Liver (tissue), 3 donors: Measurements from ENCODE around the gene TMEM8B.

Source experiments
- FOXA1 ChIP-seq: IDR thresholded peaks from 2 replicates; pipeline ENCODE4 v1.6.1; 2016; ENCODE audit warnings: antibody characterized with exemption
- GABPA ChIP-seq, 2 donors: IDR thresholded peaks in 1 of 2; conservative IDR thresholded peaks in 1 of 2; 2 replicates each; pipeline ENCODE4 v1.6.1; 2016; ENCODE audit warnings: antibody characterized with exemption in 2 of 2, mild to moderate bottlenecking in 1 of 2, moderate library complexity in 1 of 2
- HNF4A ChIP-seq, 2 donors: conservative IDR thresholded peaks; 2 replicates each; pipeline ENCODE4 v1.6.1; 2016; ENCODE audit warnings: antibody characterized with exemption in 2 of 2, mild to moderate bottlenecking in 2 of 2
- MAX ChIP-seq: IDR thresholded peaks from 2 replicates; pipeline ENCODE4 v1.6.1; 2016; ENCODE audit warnings: antibody characterized with exemption
- RAD21 ChIP-seq, 2 donors: IDR thresholded peaks; 2 replicates each; pipeline ENCODE4 v1.6.1; 2016; ENCODE audit warnings: antibody characterized with exemption in 2 of 2, mild to moderate bottlenecking in 2 of 2
- TAF1 ChIP-seq: conservative IDR thresholded peaks from 2 replicates; pipeline ENCODE4 v1.6.1; 2016; ENCODE audit warnings: antibody characterized with exemption, mild to moderate bottlenecking
- ZBTB33 ChIP-seq: IDR thresholded peaks from 2 replicates; pipeline ENCODE4 v1.6.1; 2016; ENCODE audit warnings: antibody characterized with exemption
- TF ChIP-seq, protein P1 (sequence below): fragments of 150-350 bp; IDR thresholded peaks from 2 replicates; pipeline ENCODE4 v1.5.1; 2017; ENCODE audit warnings: improper control_type of control experiment, low read depth, low read length; ENCODE audit not compliant: missing input control
- TF ChIP-seq, protein P2 (sequence below): IDR thresholded peaks from 2 replicates; pipeline ENCODE4 v1.6.1; 2016; ENCODE audit warnings: antibody characterized with exemption, mild to moderate bottlenecking
- TF ChIP-seq, protein P3 (sequence below): IDR thresholded peaks from 2 replicates; pipeline ENCODE4 v1.6.1; 2016; ENCODE audit warnings: antibody characterized with exemption
- donor health status: healthy.
- donor health status: healthy.

GRCh38 chr9:35904338-35904737 is 75.3 kb downstream of the TMEM8B start:
- TF ChIP-seq, protein P1, sequence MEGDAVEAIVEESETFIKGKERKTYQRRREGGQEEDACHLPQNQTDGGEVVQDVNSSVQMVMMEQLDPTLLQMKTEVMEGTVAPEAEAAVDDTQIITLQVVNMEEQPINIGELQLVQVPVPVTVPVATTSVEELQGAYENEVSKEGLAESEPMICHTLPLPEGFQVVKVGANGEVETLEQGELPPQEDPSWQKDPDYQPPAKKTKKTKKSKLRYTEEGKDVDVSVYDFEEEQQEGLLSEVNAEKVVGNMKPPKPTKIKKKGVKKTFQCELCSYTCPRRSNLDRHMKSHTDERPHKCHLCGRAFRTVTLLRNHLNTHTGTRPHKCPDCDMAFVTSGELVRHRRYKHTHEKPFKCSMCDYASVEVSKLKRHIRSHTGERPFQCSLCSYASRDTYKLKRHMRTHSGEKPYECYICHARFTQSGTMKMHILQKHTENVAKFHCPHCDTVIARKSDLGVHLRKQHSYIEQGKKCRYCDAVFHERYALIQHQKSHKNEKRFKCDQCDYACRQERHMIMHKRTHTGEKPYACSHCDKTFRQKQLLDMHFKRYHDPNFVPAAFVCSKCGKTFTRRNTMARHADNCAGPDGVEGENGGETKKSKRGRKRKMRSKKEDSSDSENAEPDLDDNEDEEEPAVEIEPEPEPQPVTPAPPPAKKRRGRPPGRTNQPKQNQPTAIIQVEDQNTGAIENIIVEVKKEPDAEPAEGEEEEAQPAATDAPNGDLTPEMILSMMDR, result no peak
- no peak for TF ChIP-seq TAF1
- TF ChIP-seq RAD21 (IDR thresholded peaks at IDR 0.05), result no peak
- TF ChIP-seq, protein P2, sequence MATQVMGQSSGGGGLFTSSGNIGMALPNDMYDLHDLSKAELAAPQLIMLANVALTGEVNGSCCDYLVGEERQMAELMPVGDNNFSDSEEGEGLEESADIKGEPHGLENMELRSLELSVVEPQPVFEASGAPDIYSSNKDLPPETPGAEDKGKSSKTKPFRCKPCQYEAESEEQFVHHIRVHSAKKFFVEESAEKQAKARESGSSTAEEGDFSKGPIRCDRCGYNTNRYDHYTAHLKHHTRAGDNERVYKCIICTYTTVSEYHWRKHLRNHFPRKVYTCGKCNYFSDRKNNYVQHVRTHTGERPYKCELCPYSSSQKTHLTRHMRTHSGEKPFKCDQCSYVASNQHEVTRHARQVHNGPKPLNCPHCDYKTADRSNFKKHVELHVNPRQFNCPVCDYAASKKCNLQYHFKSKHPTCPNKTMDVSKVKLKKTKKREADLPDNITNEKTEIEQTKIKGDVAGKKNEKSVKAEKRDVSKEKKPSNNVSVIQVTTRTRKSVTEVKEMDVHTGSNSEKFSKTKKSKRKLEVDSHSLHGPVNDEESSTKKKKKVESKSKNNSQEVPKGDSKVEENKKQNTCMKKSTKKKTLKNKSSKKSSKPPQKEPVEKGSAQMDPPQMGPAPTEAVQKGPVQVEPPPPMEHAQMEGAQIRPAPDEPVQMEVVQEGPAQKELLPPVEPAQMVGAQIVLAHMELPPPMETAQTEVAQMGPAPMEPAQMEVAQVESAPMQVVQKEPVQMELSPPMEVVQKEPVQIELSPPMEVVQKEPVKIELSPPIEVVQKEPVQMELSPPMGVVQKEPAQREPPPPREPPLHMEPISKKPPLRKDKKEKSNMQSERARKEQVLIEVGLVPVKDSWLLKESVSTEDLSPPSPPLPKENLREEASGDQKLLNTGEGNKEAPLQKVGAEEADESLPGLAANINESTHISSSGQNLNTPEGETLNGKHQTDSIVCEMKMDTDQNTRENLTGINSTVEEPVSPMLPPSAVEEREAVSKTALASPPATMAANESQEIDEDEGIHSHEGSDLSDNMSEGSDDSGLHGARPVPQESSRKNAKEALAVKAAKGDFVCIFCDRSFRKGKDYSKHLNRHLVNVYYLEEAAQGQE, result no peak
- TF ChIP-seq HNF4A (conservative IDR thresholded peaks at IDR 0.05), result no peak
- TF ChIP-seq, protein P3, sequence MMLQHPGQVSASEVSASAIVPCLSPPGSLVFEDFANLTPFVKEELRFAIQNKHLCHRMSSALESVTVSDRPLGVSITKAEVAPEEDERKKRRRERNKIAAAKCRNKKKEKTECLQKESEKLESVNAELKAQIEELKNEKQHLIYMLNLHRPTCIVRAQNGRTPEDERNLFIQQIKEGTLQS, result no peak
- TF ChIP-seq FOXA1, result no peak
- TF ChIP-seq ZBTB33, result no peak
- TF ChIP-seq MAX, result no peak
- no peak for TF ChIP-seq GABPA (IDR thresholded peaks at IDR 0.05 in 1 of 2, conservative IDR thresholded peaks at IDR 0.05 in 1 of 2)
